HFFc6 (cell line): ENCODE data around the gene EPN3. TPM values are rescaled to one million over a fixed set of nuclear protein-coding genes. Genes with fewer than 3 reads are reported as not detected.

Experiments used
- DNase-seq: peaks from one replicate; pipeline ENCODE4 v3.0.0-alpha.2; 2018
- H3K27ac Mint-ChIP-seq: 2 replicates; pipeline ENCODE4 v1.8.0; 2020; ENCODE audit warnings: mild to moderate bottlenecking, mixed read lengths
- H3K27me3 Mint-ChIP-seq: 2 replicates; pipeline ENCODE4 v1.8.0; 2021; ENCODE audit warnings: mild to moderate bottlenecking, moderate library complexity, mixed read lengths; ENCODE audit not compliant: insufficient read depth
- H3K36me3 Mint-ChIP-seq: 2 replicates; pipeline ENCODE4 v1.8.0; 2021; ENCODE audit warnings: low read depth, mixed read lengths
- H3K4me1 Mint-ChIP-seq: 2 replicates; pipeline ENCODE4 v1.8.0; 2020; ENCODE audit warnings: low read depth, mixed read lengths
- H3K4me3 Mint-ChIP-seq: 2 replicates; pipeline ENCODE4 v1.8.0; 2020; ENCODE audit warnings: mild to moderate bottlenecking, moderate library complexity, mixed read lengths
- H3K9me3 Mint-ChIP-seq: 2 replicates; pipeline ENCODE4 v1.8.0; 2020; ENCODE audit warnings: mild to moderate bottlenecking, mixed read lengths
- total RNA-seq, 6 experiments: library from RNA; stranded (reverse); fragmentation: NEBNext Ultra II Directional; extraction: Animal tissue kit (Norgen Biotek cat#: 25700); gene quantifications; 2 replicates in 1 of 6; 3 replicates in 5 of 6; pipeline ENCODE4 v1.2.3, GENCODE V29; 2021
- TF ChIP-seq, protein P1 (sequence below): fragments of 200-600 bp; sonication (generic); IDR thresholded peaks from 2 replicates; pipeline ENCODE4 v1.5.0; 2021; ENCODE audit warnings: antibody characterized with exemption, mild to moderate bottlenecking

Gene EPN3
- total RNA-seq, 6 experiments from 2014 or later, result 0.05 TPM; not detected in 5

DNA sequence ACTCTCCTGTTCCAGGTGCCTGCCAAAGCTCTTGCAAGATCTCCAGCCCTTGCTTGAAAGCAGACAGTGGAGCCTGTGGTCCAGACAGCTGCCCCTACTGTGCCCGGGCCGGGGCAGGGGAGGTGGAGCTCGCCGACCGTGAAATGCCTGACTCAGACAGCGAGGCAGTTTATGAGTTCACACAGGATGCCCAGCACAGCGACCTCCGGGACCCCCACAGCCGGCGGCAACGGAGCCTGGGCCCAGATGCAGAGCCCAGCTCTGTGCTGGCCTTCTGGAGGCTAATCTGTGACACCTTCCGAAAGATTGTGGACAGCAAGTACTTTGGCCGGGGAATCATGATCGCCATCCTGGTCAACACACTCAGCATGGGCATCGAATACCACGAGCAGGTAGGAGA lies 45.6 kb downstream of the EPN3 start:
- no peak for DNase-seq
- H3K36me3 Mint-ChIP-seq, result no peaks in the 10 kb centered on the region
- H3K4me3 Mint-ChIP-seq, result no peak overlapping the region
- no peak overlapping the region for H3K27ac Mint-ChIP-seq
- H3K9me3 Mint-ChIP-seq, result no peaks in the 10 kb centered on the region
- H3K4me1 Mint-ChIP-seq, result no peaks in the 10 kb centered on the region
- peaks cover 34% of the 10 kb centered on the region for H3K27me3 Mint-ChIP-seq
- TF ChIP-seq, protein P1, sequence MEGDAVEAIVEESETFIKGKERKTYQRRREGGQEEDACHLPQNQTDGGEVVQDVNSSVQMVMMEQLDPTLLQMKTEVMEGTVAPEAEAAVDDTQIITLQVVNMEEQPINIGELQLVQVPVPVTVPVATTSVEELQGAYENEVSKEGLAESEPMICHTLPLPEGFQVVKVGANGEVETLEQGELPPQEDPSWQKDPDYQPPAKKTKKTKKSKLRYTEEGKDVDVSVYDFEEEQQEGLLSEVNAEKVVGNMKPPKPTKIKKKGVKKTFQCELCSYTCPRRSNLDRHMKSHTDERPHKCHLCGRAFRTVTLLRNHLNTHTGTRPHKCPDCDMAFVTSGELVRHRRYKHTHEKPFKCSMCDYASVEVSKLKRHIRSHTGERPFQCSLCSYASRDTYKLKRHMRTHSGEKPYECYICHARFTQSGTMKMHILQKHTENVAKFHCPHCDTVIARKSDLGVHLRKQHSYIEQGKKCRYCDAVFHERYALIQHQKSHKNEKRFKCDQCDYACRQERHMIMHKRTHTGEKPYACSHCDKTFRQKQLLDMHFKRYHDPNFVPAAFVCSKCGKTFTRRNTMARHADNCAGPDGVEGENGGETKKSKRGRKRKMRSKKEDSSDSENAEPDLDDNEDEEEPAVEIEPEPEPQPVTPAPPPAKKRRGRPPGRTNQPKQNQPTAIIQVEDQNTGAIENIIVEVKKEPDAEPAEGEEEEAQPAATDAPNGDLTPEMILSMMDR, result no peak

DNA sequence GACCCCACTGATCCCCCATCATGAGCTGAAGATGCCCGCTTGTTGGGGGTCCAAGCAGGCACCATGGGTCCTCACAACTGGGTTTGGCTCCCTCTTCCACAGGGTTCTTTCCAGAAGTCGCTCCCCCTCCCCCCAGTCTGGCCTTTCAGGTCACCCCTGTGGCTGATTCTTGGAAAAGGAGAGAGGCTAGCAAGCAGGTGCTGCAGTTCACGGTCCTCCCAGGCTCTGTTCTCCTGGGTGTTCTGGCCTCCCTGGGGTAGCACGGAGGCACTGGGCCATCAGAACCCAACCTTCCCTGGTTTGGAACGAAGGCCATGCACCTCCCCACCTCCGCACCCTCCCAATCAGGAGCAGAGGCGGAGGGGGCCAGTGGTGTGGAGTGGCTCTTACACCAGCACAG lies 46.9 kb downstream of the EPN3 start:
- no peaks in the 10 kb centered on the region for H3K36me3 Mint-ChIP-seq
- TF ChIP-seq, protein P1, result no peak
- H3K27me3 Mint-ChIP-seq, result peaks cover 39% of the 10 kb centered on the region
- H3K4me1 Mint-ChIP-seq, result no peaks in the 10 kb centered on the region
- no peaks in the 10 kb centered on the region for H3K9me3 Mint-ChIP-seq
- no peak overlapping the region for H3K27ac Mint-ChIP-seq
- no peak overlapping the region for H3K4me3 Mint-ChIP-seq
- no peak for DNase-seq

DNA sequence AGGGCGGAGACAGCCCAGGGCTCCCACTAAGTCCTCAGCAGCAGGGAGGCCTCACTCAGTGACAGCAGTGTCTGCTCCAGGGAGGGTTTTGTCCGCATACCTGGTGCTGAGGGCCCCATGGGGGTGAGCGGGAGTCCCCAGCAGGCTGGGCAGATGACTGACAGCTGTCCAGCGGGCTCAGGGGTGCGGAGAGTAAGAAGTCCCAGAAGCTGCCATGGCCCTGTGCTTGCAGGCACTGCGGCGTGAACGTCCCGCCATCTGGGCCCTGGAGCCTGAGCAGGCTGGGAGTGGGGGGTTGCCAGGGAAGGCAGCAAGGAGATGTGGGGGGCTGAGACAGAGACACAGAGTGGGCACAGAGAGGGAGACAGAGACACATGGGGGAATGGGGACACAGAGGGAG lies 48.1 kb downstream of the EPN3 start:
- TF ChIP-seq, protein P1, result no peak
- Mint-ChIP-seq H3K36me3 (no peaks in the 10 kb centered on the region), H3K27me3 (peaks cover 47% of the 10 kb centered on the region), H3K4me3 (no peak overlapping the region), H3K27ac (no peak overlapping the region), H3K9me3 (no peaks in the 10 kb centered on the region), H3K4me1 (peaks cover 5% of the 10 kb centered on the region; the same call in 1 of the 2 replicates)
- no peak for DNase-seq

- Mint-ChIP-seq H3K4me1 (peaks cover 5% of the 10 kb centered on the region; the same call in 1 of the 2 replicates), H3K27ac (no peak overlapping the region), H3K9me3 (no peaks in the 10 kb centered on the region), H3K27me3 (peaks cover 53% of the 10 kb centered on the region), H3K4me3 (no peak overlapping the region), H3K36me3 (no peaks in the 10 kb centered on the region)
- no peak for DNase-seq
- TF ChIP-seq, protein P1, result no peak
Observed at GRCh38 chr17:50581316-50581715, 48.8 kb downstream of the EPN3 start.

GRCh38 chr17:50582741-50583140 lies 50.2 kb downstream of the EPN3 start:
- no peaks in the 10 kb centered on the region for H3K9me3 Mint-ChIP-seq
- H3K4me1 Mint-ChIP-seq, result peaks cover 5% of the 10 kb centered on the region; the same call in 1 of the 2 replicates
- no peak for DNase-seq
- no peaks in the 10 kb centered on the region for H3K36me3 Mint-ChIP-seq
- H3K27me3 Mint-ChIP-seq, result peaks cover 57% of the 10 kb centered on the region
- no peak overlapping the region for H3K4me3 Mint-ChIP-seq
- no peak overlapping the region for H3K27ac Mint-ChIP-seq
- TF ChIP-seq, protein P1, result no peak

GRCh38 chr17:50583641-50584040 lies 51.1 kb downstream of the EPN3 start:
- no peaks in the 10 kb centered on the region for H3K36me3 Mint-ChIP-seq
- peaks cover 54% of the 10 kb centered on the region for H3K27me3 Mint-ChIP-seq
- no peaks in the 10 kb centered on the region for H3K9me3 Mint-ChIP-seq
- H3K4me1 Mint-ChIP-seq, result peaks cover 8% of the 10 kb centered on the region
- H3K4me3 Mint-ChIP-seq, result no peak overlapping the region
- H3K27ac Mint-ChIP-seq, result no peak overlapping the region
- DNase-seq, result no peak
- TF ChIP-seq, protein P1, result no peak
